ENCODE results near the gene R3HDM4. TPM values are rescaled to one million over a fixed set of nuclear protein-coding genes. Genes with fewer than 3 reads are reported as not detected.

Gene R3HDM4
- polyA plus RNA-seq, 1 experiment: 24.0 TPM

DNA sequence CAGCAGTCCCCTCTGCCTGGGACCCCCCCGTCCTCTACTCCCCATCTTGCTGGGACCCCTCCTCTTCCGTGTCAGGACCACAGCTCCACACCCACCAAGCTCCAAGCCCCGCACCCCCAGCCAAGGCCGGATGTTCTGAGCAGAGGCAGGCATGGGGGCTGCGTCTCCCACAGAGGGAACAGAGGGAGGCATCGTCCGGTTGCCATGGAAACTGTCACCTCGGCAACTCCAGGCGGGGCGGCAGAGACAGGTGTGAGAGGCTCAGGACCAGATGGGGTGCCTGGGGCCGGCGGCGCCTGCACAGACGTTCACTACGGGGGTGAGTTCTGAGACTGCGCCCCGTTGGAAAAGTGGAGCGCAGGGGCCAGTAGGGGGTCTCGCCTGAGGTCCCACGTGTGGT is 14.4 kb downstream of the R3HDM4 start:
- no peak overlapping the region for H3K27ac ChIP-seq (ENCODE audit: low read depth, low read length)
- no peak overlapping the region for H3K4me3 ChIP-seq (ENCODE audit: low read depth, low read length)
- H3K27me3 ChIP-seq (ENCODE audit: control insufficient read depth, insufficient read depth, low read length): no peaks in the 10 kb centered on the region
- H3K9me3 ChIP-seq (ENCODE audit: control insufficient read depth, insufficient read depth, low read length): no peaks in the 10 kb centered on the region; the same call in 1 of the 2 replicates
- ChIA-PET CTCF (interaction anchor here (0.6 kb wide), 1 partner anchor 145 kb away, joined by 5 read pairs; no protein-coding TSS in a partner anchor), POLR2A (no interaction called here)
- no peak for DNase-seq (ENCODE audit: low read depth, low spot score)
- TF ChIP-seq, protein P1, sequence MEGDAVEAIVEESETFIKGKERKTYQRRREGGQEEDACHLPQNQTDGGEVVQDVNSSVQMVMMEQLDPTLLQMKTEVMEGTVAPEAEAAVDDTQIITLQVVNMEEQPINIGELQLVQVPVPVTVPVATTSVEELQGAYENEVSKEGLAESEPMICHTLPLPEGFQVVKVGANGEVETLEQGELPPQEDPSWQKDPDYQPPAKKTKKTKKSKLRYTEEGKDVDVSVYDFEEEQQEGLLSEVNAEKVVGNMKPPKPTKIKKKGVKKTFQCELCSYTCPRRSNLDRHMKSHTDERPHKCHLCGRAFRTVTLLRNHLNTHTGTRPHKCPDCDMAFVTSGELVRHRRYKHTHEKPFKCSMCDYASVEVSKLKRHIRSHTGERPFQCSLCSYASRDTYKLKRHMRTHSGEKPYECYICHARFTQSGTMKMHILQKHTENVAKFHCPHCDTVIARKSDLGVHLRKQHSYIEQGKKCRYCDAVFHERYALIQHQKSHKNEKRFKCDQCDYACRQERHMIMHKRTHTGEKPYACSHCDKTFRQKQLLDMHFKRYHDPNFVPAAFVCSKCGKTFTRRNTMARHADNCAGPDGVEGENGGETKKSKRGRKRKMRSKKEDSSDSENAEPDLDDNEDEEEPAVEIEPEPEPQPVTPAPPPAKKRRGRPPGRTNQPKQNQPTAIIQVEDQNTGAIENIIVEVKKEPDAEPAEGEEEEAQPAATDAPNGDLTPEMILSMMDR (IDR thresholded peaks at IDR 0.05; ENCODE audit: low read depth, low read length): no peak

DNA sequence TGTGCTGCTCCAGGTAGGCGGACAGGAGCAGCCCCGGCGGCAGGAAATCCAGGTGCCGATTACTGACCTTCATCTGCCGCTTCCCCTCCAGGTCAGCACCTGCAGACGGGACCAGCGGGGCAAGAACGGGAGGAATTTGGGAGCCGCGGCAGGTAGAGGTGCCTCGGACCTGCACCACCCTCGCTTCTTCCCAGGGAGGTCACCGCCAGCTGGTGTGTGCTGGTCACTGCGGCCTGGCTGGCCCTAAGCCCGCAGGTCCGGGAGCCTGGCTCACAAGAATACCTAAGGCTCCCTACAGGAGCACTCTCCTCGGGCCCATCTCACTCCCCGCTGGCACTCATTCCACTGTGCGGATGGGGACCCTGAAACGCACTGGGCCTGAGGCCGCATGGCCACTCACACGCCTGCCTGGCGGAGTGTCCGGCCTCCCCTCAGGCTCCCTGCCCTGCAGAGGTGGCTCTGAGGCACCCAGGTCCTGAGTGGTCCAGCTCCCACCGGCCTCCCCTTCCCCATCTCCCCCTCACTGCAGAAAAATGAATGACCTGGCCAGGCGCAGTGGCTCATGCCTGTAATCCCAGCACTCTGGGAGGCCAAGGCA is 15.5 kb downstream of the R3HDM4 start:
- no peak for DNase-seq (ENCODE audit: low read depth, low spot score)
- CTCF ChIA-PET: no interaction called here
- Histone ChIP-seq H3K27ac (ENCODE audit: low read depth, low read length) (no peak overlapping the region), H3K4me3 (ENCODE audit: low read depth, low read length) (no peak overlapping the region), H3K9me3 (ENCODE audit: control insufficient read depth, insufficient read depth, low read length) (no peaks in the 10 kb centered on the region; the same call in 1 of the 2 replicates), H3K27me3 (ENCODE audit: control insufficient read depth, insufficient read depth, low read length) (no peaks in the 10 kb centered on the region)
- TF ChIP-seq, protein P1 (IDR thresholded peaks at IDR 0.05; ENCODE audit: low read depth, low read length): no peak
- POLR2A ChIA-PET: no interaction called here

DNA sequence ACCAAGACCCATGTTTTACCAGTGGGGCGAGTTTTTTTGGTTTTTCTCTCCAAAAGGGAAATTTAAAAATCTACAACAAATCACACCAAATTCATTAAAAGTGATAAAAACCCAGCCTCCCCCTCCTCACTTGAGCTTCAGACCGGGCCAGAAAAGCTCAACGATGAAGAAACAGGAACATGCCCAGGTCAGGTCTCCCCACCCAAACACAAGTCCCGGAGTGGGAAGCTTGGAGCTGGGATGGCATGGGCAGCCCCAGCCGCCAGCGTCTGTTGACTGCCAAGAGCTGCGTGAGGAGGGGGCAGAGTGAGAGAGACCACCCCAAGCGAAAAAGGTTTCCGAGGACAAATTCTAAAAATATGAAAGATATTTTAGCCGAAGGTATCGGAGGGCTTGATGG is 16.0 kb downstream of the R3HDM4 start:
- H3K9me3 ChIP-seq (ENCODE audit: control insufficient read depth, insufficient read depth, low read length): no peaks in the 10 kb centered on the region; the same call in 1 of the 2 replicates
- POLR2A ChIA-PET: no interaction called here
- no peak overlapping the region for H3K27ac ChIP-seq (ENCODE audit: low read depth, low read length)
- no peak for DNase-seq (ENCODE audit: low read depth, low spot score)
- no peaks in the 10 kb centered on the region for H3K27me3 ChIP-seq (ENCODE audit: control insufficient read depth, insufficient read depth, low read length)
- TF ChIP-seq, protein P1 (IDR thresholded peaks at IDR 0.05; ENCODE audit: low read depth, low read length): no peak
- H3K4me3 ChIP-seq (ENCODE audit: low read depth, low read length): no peak overlapping the region
- CTCF ChIA-PET: no interaction called here

DNA sequence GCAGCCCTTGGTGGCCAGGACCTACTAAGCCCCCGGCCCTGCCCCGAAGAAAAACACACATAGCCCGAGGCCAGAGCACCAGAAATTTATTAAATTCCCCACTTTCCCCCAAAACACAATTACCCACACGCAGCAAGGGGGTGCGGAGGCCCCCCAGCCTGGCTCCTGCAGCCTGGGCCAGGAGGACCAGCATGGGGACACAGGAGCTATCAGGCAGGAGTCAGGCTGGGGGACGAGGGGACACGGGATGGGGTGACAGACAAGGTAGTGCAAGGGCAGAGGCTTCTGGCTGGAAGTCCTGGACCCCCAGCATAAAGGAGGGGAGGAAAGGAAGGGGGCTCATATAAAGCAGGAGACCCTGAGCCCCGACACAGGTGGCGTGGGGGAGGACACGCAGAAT is 16.6 kb downstream of the R3HDM4 start:
- Histone ChIP-seq H3K9me3 (ENCODE audit: control insufficient read depth, insufficient read depth, low read length) (no peaks in the 10 kb centered on the region; the same call in 1 of the 2 replicates), H3K4me3 (ENCODE audit: low read depth, low read length) (no peak overlapping the region), H3K27ac (ENCODE audit: low read depth, low read length) (no peak overlapping the region), H3K27me3 (ENCODE audit: control insufficient read depth, insufficient read depth, low read length) (no peaks in the 10 kb centered on the region)
- ChIA-PET CTCF (no interaction called here), POLR2A (no interaction called here)
- TF ChIP-seq, protein P1 (IDR thresholded peaks at IDR 0.05; ENCODE audit: low read depth, low read length): no peak
- DNase-seq (ENCODE audit: low read depth, low spot score): no peak

DNA sequence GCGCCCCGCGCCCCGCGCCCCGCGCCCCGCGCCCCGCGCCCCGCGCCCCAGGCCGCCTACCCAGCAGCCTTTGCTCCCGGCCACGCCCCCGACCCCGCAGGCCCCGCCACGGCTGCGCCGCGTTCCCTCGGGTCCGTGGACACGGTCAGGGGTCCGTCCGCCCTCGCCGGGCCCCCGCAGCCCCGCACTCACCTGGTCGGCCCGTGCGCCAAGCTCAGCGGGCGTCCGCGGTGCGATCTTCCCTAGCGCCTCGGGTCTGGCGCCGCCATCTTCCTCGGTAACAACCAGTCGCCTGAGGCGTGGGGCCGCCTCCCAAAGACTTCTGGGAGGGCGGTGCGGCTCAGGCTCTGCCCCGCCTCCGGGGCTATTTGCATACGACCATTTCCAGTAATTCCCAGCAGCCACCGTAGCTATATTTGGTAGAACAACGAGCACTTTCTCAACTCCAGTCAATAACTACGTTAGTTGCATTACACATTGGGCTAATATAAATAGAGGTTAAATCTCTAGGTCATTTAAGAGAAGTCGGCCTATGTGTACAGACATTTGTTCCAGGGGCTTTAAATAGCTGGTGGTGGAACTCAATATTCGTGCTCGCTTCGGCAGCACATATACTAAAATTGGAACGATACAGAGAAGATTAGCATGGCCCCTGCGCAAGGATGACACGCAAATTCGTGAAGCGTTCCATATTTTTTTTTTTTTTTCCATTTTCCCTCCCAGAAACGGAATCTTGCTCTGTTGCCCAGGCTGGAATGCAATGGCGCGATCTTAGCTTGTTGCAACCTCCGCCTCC is 19.9 kb downstream of the R3HDM4 start, which contains the start of the genes MED16 and RNU6-9:
Gene MED16 (minus strand): TSS at position 294 of the 796 bp plus-strand sequence. CDS start 2,056 bp downstream, outside the sequence.
Gene RNU6-9 (plus strand): TSS at position 591 of the 796 bp plus-strand sequence.
- H3K27me3 ChIP-seq (ENCODE audit: control insufficient read depth, insufficient read depth, low read length): no peaks in the 10 kb centered on the region
- peak within 1 kb of the TSS; percentile 54 for H3K27ac ChIP-seq (ENCODE audit: low read depth, low read length)
- DNase-seq (ENCODE audit: low read depth, low spot score): peak; percentile 85
- ChIA-PET POLR2A (interaction anchor here (0.5 to 1.2 kb wide), 8 partner anchors 12 to 159 kb away, joined by 3 to 6 read pairs (median 3); partner anchors contain the start of gene WDR18), CTCF (no interaction called here)
- H3K9me3 ChIP-seq (ENCODE audit: control insufficient read depth, insufficient read depth, low read length): no peaks in the 10 kb centered on the region; the same call in 1 of the 2 replicates
- TF ChIP-seq, protein P1 (IDR thresholded peaks at IDR 0.05; ENCODE audit: low read depth, low read length): no peak
- peak within 1 kb of the TSS; percentile 82 for H3K4me3 ChIP-seq (ENCODE audit: low read depth, low read length)
